ENCODE results near the gene HMGCLL1. TPM values are rescaled to one million over a fixed set of nuclear protein-coding genes. Genes with fewer than 3 reads are reported as not detected.

Gene HMGCLL1
- total RNA-seq (ENCODE audit: low replicate concordance) = not detected in 2 replicates

DNA sequence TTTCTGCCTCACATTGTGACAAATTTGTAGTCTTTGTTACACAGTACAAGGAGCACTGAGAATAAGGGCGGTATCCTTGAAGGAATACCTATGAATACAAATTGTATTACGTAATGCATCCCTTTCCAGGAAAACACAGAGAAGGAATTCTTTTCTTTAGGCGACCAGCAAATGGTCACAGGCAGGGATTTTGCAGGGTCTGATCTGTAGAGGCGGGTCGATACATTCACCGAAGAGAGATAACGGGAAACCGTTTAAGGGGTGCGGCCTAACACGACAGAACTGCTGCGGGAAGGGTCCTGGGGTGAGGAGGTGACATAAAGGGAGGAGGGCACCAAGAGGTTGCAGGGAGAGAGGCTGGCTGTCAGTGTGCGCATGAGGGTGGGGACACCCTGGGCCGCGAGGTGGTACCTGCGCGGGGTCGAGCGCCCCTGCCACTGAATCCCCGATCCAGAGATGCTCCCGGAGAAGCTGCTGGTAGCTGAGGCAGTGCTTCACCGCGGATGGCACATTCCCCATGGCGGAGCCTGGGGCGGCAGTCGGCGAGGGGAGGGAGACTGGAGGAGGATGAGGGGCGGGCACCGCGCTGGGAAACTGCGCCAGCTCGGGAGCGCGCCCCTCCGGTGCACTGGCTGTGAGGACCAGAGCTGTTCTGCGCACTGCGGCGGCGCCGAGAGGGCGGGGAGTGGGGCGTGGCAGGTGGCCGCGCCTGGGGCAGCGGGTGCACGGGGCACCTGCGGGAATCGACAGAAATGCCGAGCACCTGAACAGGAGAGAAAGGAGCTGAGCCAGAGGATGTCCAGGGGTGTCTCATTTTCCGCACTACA lies at the start of gene HMGCLL1:
TSS of gene HMGCLL1 (minus strand) at position 656 of the 827 bp plus-strand sequence. CDS start at position 519, 137 bp downstream.
- no peak for DNase-seq (ENCODE audit: low read depth)
- no peak within 1 kb of the TSS for H3K4me3 ChIP-seq (ENCODE audit: low read depth, low read length)
- TF ChIP-seq, protein P1, sequence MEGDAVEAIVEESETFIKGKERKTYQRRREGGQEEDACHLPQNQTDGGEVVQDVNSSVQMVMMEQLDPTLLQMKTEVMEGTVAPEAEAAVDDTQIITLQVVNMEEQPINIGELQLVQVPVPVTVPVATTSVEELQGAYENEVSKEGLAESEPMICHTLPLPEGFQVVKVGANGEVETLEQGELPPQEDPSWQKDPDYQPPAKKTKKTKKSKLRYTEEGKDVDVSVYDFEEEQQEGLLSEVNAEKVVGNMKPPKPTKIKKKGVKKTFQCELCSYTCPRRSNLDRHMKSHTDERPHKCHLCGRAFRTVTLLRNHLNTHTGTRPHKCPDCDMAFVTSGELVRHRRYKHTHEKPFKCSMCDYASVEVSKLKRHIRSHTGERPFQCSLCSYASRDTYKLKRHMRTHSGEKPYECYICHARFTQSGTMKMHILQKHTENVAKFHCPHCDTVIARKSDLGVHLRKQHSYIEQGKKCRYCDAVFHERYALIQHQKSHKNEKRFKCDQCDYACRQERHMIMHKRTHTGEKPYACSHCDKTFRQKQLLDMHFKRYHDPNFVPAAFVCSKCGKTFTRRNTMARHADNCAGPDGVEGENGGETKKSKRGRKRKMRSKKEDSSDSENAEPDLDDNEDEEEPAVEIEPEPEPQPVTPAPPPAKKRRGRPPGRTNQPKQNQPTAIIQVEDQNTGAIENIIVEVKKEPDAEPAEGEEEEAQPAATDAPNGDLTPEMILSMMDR (IDR thresholded peaks at IDR 0.05; ENCODE audit: insufficient read depth, low read length) = no peak

DNA sequence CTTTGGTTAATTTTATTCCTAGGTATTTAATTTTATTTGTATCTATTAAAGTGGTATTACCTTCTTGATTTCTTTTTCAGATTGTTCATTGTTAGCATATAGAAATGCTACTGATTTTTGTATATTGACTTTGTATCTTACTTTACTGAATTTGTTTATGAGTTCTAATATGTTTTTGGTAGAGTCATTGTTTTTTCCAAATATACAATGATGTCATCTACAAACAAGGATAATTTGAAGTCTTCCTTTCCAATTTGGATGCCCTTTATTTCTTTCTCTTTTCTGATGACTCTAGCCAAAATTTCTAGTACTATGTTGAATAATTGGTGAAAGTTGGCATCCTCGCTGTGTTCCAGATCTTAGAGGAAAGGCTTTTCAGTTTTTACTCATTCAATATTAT lies 43.0 kb upstream of the HMGCLL1 start:
- no peak overlapping the region for H3K4me3 ChIP-seq (ENCODE audit: low read depth, low read length)
- TF ChIP-seq, protein P1 (IDR thresholded peaks at IDR 0.05; ENCODE audit: insufficient read depth, low read length) = no peak
- DNase-seq (ENCODE audit: low read depth) = no peak

DNA sequence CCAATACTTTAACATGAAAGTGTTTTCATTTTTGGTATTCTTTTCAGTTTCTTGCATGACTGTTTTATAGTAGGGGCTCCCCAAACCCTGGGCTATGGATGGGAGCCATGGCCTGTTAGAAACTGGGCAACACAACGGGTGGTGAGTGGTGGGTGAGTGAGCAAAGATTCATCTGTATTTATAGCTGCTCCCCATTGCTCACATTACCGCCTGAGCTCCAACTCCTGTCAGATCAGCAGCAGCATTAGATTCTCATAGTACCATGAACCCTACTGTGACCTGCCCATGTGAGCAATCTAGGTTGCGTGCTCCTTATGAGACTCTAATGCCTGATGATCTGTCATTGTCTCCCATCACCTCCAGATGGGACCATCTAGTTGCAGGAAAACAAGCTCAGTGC lies 42.3 kb upstream of the HMGCLL1 start:
- TF ChIP-seq, protein P1 (IDR thresholded peaks at IDR 0.05; ENCODE audit: insufficient read depth, low read length) = no peak
- H3K4me3 ChIP-seq (ENCODE audit: low read depth, low read length) = no peak overlapping the region
- DNase-seq (ENCODE audit: low read depth) = no peak

DNA sequence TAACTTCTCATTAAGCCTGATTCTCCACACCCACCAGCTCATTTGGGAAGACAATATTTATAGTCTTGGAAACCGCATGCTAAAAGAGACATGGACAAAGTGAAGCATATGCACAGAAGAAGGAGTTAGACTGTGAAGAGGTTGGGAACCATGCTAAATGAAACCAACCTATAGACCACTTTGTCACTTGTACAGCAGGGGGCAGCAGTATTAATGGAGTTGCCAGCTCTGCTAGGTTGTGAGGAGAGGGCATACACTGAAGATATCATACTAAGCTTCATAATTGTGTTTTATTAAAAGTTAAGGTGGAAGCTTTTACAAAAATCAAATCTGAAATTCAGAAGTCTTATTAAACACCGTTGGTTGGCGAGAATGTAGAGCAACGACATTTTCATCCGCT lies 38.3 kb upstream of the HMGCLL1 start:
- peak; percentile 65 for DNase-seq (ENCODE audit: low read depth)
- no peak overlapping the region for H3K4me3 ChIP-seq (ENCODE audit: low read depth, low read length)

DNA sequence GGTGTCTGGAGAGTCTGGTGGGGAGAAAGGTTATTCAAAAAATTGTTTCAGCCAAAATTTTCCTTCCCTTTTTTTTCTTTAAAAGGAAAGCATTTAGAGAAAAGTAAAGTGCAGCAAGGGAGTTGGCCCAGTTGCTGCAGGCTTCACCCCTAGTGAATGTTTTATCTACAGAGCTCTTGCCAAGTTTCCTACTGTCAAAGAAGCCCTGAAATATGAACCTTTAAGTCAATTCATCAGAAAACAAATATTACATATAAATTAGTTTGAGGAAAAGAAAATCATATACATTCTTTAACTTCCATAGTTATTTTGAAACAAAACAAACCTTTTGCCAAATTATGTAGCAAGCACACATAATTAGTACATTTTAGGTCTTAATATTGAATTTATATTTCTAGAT lies 25.0 kb upstream of the HMGCLL1 start:
- no peak for DNase-seq (ENCODE audit: low read depth)
- H3K4me3 ChIP-seq (ENCODE audit: low read depth, low read length) = no peak overlapping the region
- TF ChIP-seq, protein P1 (IDR thresholded peaks at IDR 0.05; ENCODE audit: insufficient read depth, low read length) = no peak

More for the DNA sequence above, 38.3 kb upstream of the HMGCLL1 start:
- TF ChIP-seq, protein P1 (IDR thresholded peaks at IDR 0.05; ENCODE audit: insufficient read depth, low read length) = peak; percentile 59

DNA sequence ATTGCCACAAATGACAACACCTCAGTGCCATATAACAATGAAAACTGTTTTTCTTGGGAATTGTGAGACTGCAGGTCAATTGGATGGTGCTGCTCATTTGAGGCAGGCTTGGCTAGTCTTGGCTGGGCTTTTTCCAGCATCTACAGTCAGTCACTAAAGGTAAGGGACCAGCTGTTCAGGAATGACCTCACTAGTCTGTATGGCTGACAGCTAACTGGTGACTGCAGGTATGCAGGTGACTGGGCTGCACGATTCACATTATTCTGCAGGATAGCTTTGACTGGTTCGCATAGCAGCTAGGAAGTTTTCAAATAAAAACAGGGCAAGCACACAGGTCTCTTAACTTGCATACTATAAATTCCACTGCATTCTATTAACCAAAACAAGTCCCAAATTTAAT lies 22.1 kb upstream of the HMGCLL1 start:
- no peak for DNase-seq (ENCODE audit: low read depth)
- TF ChIP-seq, protein P1 (IDR thresholded peaks at IDR 0.05; ENCODE audit: insufficient read depth, low read length) = no peak
- no peak overlapping the region for H3K4me3 ChIP-seq (ENCODE audit: low read depth, low read length)

Data from fibroblast of the aortic adventitia (primary cell).